Activated CD4-positive, alpha-beta T cell treated with anti-CD3 and anti-CD28 coated beads, Interleukin-2, amount 10 ng/mL, durations not matched to agents 24 days and 14 days (primary cell): ENCODE measurements around the gene RGS10. TPM values are rescaled to one million over a fixed set of nuclear protein-coding genes. Genes with fewer than 3 reads are reported as not detected.

ENCODE experiments used
- DNase-seq: peaks from one replicate; pipeline ENCODE4 v3.0.0; 2022
- H3K27ac Mint-ChIP-seq: one replicate; pipeline ENCODE4 v1.8.0; 2022; ENCODE audit warnings: mild to moderate bottlenecking, mixed read lengths
- H3K27me3 Mint-ChIP-seq: one replicate; pipeline ENCODE4 v1.8.0; 2022; ENCODE audit warnings: mixed read lengths
- H3K36me3 Mint-ChIP-seq: one replicate; pipeline ENCODE4 v1.8.0; 2022; ENCODE audit warnings: low read depth, mild to moderate bottlenecking, mixed read lengths
- H3K4me1 Mint-ChIP-seq: one replicate; pipeline ENCODE4 v1.8.0; 2021; ENCODE audit warnings: mixed read lengths
- H3K4me3 Mint-ChIP-seq: one replicate; pipeline ENCODE4 v1.8.0; 2022; ENCODE audit warnings: mild to moderate bottlenecking, moderate library complexity, mixed read lengths
- H3K9me3 Mint-ChIP-seq: one replicate; pipeline ENCODE4 v1.8.0; 2021; ENCODE audit warnings: mixed read lengths
- intact Hi-C: fragments of 100-400 bp; cut with micrococcal nuclease; formaldehyde crosslinking; loops from one replicate; pipeline ENCODE4 v1.15.1; 2023
- total RNA-seq: library from RNA; stranded (reverse); gene quantifications from 2 replicates; pipeline ENCODE4 v1.2.3, GENCODE V29; 2022

The RGS10 gene
- total RNA-seq, 1 donor from 2014 or later: 137 TPM

DNA sequence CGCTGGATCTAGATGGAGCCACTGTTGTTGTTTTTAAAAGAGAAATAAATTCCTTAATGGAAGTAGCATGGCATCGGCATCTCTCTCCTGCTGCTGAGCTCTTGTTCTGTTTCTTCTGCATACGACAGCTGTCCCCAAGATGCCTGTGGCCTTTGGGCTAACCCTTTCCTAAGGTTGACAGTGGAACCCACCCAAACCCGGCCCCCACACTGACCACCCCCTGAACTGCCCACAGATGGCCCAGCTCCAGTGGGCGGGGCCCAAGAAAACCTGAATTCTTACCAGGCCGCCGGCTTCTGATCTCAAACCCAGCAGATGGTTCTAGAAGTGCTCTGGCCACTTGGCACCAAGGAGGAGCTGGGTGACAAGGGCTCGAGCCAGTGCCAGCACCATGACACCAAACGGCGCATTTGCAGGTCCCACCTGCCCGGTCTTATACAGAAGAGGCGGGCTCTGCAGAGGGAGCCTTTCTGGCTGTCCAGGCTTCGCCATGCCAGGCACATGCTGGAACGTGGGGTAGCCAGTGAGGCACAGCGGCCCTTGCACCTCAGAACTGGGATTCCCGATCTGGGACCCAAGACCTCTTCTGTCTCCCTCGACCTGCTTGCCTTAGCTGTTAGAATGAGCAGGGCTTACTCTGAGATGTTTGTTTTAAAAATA lies 82.7 kb downstream of the RGS10 start:
- peaks cover 15% of the 10 kb centered on the region for H3K9me3 Mint-ChIP-seq
- no peak for DNase-seq
- no peak overlapping the region for H3K27ac Mint-ChIP-seq
- peaks cover 9% of the 10 kb centered on the region for H3K36me3 Mint-ChIP-seq
- intact Hi-C loops: no loop called here
- H3K4me1 Mint-ChIP-seq: peaks cover 5% of the 10 kb centered on the region
- H3K27me3 Mint-ChIP-seq: no peaks in the 10 kb centered on the region
- no peak overlapping the region for H3K4me3 Mint-ChIP-seq

DNA sequence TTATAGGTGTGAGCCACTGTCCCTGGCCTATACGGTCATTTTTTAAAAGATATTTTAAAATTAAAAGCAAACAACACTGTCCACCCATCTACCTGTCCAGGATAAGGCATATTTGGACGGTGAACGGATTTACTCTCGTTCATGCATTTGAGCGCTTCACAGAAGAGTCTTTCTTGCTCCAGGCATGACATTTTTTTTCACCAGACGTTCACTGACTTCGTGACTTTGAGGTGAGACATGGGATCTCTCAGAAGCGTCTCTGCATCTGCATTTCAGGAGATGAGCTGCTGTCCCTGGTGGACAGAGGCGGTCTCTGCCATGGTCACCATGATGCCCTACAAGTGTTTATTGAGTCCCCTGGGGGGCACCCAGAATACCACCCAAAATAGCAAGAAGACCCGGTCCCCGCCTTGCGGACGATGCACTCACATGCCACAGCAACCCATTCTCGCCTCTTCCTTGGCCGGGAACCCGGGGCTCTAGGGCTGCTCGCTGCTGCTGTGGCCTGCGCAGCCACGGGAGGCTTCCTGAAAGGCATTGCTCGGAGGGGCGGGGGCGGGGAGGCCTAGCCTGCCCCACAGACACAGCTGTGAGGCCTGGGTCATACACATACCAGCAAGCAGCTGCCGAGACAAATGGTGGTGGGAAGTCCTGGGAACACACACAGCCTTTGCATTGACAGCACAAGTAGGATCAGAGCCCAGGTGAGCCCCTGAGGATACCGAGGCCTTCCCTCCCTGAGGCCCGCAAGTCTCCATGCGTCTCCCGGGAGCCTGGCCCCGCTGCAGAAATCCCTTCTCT lies 84.4 kb downstream of the RGS10 start:
- intact Hi-C loops: no loop called here
- no peak for DNase-seq
- H3K9me3 Mint-ChIP-seq: peaks cover 10% of the 10 kb centered on the region
- H3K4me1 Mint-ChIP-seq: peaks cover 5% of the 10 kb centered on the region
- no peaks in the 10 kb centered on the region for H3K27me3 Mint-ChIP-seq
- no peak overlapping the region for H3K4me3 Mint-ChIP-seq
- peaks cover 8% of the 10 kb centered on the region for H3K36me3 Mint-ChIP-seq
- H3K27ac Mint-ChIP-seq: no peak overlapping the region

DNA sequence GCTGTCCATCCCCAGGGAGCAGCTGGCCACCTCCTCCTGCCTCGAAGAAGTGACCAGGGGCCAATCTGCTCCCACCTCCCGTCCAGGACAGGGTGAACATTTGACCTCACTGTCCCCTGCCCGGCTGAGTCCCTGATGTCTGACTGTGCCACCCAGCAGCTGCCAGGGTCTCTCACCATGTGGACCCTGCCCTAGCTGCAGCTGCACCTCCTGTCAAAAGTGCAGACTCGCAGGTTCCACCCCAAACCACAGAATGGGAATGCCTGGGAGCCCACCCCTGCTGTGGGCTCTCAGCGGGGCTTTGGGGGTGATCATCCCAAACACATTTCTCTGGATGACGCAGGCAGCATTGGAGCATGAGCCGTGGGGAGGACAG lies 86.1 kb downstream of the RGS10 start:
- peaks cover 4% of the 10 kb centered on the region for H3K4me1 Mint-ChIP-seq
- no peaks in the 10 kb centered on the region for H3K27me3 Mint-ChIP-seq
- H3K9me3 Mint-ChIP-seq: no peaks in the 10 kb centered on the region
- no peak for DNase-seq
- H3K4me3 Mint-ChIP-seq: no peak overlapping the region
- H3K27ac Mint-ChIP-seq: no peak overlapping the region
- peaks cover 1% of the 10 kb centered on the region for H3K36me3 Mint-ChIP-seq
- intact Hi-C loops: no loop called here

DNA sequence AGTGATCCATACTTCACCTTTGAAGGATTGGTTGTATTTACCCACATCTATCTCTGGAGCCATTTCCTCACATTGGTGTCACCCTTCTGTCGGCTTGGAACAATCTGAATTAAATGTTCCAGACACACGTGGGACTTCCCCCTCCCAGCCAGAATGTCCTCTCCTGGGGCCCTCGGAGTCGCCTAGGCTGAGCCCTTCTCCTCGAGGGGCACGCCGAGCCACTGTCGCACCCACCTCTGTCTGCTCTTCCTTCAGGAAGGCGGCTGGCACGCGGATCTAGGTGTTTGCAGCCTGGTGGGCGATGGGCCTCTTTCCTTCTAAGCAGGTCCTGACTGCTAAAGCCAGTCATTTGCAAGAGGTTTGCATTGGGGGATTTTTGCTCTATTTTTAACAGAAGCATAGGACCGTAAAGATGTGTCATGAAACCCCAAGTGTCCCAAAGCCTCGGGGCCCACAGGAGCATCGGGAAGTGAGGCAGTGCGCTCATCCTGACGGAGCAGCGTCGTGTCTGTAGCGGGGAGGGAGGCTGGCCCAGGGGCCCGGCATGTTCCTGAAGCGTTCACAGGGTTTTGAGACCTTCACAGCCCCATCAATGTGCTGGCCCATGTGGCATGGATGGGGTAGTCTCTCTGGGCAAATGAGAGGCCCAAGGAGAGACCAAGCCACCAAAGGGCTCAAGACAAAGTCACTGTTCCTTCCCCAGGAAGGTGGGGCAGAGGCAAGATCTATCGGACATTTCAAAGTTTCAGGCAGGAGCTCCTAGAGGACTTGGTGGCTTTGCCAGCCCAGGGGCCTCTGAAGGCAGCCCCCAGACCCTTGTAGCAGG lies 86.7 kb downstream of the RGS10 start:
- no peak for DNase-seq
- intact Hi-C loops: no loop called here
- no peak overlapping the region for H3K27ac Mint-ChIP-seq
- H3K36me3 Mint-ChIP-seq: peaks cover 1% of the 10 kb centered on the region
- no peaks in the 10 kb centered on the region for H3K27me3 Mint-ChIP-seq
- H3K4me3 Mint-ChIP-seq: no peak overlapping the region
- H3K9me3 Mint-ChIP-seq: no peaks in the 10 kb centered on the region
- peaks cover 2% of the 10 kb centered on the region for H3K4me1 Mint-ChIP-seq

DNA sequence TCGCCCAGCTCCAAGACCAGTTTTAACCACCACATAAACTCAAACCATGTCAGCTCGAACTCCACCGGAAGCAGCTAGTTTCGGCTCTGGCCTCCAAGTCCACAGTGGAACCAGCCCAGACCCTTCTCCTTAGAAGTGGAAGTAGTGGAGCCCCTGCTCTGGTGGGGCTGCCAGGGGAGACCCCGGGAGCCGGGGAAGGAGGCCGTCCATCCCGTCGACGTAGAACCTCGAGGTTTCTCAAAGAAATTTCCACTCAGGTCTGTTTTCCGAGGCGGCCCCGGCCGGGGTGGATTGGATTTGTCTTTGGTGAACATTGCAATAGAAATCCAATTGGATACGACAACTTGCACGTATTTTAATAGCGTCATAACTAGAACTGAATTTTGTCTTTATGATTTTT lies 87.5 kb downstream of the RGS10 start:
- Mint-ChIP-seq H3K27ac (no peak overlapping the region), H3K36me3 (peaks cover 4% of the 10 kb centered on the region), H3K9me3 (no peaks in the 10 kb centered on the region), H3K27me3 (no peaks in the 10 kb centered on the region), H3K4me3 (no peak overlapping the region), H3K4me1 (no peaks in the 10 kb centered on the region)
- no peak for DNase-seq
- intact Hi-C loops: no loop called here

DNA sequence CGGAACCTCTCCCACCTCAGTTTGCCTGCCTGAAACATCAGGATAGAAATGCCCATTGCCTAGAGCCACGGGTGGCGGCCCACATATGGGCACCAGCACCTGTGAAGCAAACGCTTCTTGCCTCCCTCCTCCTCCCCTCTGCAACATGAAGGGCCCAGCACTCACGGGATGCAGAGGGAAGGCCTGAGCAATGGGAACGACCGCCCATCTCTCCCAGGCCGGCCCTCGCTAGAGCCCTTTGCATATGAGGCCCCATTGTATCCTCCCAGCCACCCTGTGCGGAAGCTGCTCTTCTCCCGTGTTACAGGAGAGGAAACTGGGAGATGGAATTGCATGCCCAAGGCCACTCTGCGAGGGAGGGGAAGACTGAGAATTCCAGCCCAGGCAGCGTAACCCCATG lies 88.2 kb downstream of the RGS10 start:
- Mint-ChIP-seq H3K36me3 (peaks cover 8% of the 10 kb centered on the region), H3K4me3 (no peak overlapping the region), H3K27me3 (no peaks in the 10 kb centered on the region), H3K4me1 (no peaks in the 10 kb centered on the region), H3K27ac (no peak overlapping the region), H3K9me3 (no peaks in the 10 kb centered on the region)
- intact Hi-C loops: no loop called here
- no peak for DNase-seq

DNA sequence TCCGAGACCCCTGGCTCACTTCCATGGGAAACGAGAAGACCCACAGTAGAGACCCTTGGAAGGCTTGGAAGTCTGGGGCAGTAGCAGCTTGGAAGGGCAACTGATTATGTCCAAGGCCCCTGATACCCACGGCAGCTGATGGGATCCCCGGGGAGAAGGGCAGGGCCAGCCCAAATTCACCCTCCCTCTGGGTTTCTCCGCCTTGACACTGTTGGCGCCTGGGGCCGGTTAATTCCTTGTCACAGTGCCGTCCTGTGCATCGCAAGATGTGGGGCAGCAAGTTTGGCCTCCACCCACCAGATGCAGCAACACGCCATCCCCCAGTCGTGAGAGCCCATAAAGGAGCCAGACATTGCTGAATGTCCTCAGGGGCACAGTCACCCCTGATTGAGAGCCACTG lies 89.2 kb downstream of the RGS10 start:
- intact Hi-C loops: no loop called here
- H3K36me3 Mint-ChIP-seq: peaks cover 11% of the 10 kb centered on the region
- no peak for DNase-seq
- H3K27me3 Mint-ChIP-seq: no peaks in the 10 kb centered on the region
- no peaks in the 10 kb centered on the region for H3K9me3 Mint-ChIP-seq
- H3K27ac Mint-ChIP-seq: no peak overlapping the region
- no peaks in the 10 kb centered on the region for H3K4me1 Mint-ChIP-seq
- no peak overlapping the region for H3K4me3 Mint-ChIP-seq

DNA sequence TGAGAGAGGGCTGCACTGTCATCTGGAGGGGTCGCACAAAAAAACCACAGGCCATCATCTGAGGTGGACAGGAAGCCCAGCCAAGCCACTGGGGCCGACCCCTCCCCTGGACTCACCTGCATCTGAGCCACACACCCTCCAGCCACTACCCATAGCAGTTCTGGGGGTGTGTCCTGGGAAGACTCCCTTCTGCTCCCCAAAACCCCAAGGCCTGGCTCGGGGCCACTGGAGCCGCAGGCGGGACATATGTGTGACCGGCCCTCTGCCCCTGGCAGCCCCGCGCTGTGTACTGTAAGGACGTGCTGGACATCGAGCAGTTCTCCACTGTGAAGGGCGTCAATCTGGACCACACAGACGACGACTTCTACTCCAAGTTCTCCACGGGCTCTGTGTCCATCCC lies 90.1 kb downstream of the RGS10 start:
- DNase-seq: no peak
- Mint-ChIP-seq H3K27ac (no peak overlapping the region), H3K4me1 (no peaks in the 10 kb centered on the region), H3K27me3 (no peaks in the 10 kb centered on the region), H3K9me3 (no peaks in the 10 kb centered on the region), H3K4me3 (no peak overlapping the region), H3K36me3 (peaks cover 14% of the 10 kb centered on the region)
- intact Hi-C loops: no loop called here

DNA sequence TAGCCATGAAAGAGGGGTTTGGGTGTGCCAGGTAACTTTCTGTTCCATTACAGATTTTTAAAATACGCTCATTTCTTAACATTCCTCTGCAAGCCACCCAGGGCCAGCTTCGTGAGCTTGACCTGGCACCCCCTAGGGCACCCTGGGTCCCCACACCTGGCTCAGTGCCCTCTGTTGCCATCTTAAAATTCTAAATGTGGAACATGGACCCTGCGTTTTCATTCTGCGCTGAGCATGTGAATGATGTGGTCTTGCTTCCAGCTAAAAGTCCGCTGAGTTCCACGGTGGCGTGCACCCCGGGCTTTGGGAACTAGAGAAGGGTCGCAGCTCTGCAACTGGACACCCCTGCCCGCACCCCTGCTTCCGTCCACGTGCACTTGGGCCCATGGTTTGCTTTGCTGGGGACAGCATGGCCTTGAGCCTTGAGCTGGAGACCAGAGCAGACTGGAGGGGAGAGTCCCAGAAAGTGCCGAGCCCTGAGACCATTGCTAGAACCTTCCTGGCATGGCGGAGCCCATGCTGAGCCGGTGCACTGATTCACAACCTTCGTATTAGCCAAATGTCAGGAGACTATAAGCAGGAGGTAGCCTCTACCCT lies 91.1 kb downstream of the RGS10 start:
- Mint-ChIP-seq H3K4me3 (no peak overlapping the region), H3K9me3 (no peaks in the 10 kb centered on the region), H3K27me3 (no peaks in the 10 kb centered on the region), H3K4me1 (no peaks in the 10 kb centered on the region), H3K27ac (no peak overlapping the region), H3K36me3 (peaks cover 18% of the 10 kb centered on the region)
- intact Hi-C loops: no loop called here
- DNase-seq: no peak

DNA sequence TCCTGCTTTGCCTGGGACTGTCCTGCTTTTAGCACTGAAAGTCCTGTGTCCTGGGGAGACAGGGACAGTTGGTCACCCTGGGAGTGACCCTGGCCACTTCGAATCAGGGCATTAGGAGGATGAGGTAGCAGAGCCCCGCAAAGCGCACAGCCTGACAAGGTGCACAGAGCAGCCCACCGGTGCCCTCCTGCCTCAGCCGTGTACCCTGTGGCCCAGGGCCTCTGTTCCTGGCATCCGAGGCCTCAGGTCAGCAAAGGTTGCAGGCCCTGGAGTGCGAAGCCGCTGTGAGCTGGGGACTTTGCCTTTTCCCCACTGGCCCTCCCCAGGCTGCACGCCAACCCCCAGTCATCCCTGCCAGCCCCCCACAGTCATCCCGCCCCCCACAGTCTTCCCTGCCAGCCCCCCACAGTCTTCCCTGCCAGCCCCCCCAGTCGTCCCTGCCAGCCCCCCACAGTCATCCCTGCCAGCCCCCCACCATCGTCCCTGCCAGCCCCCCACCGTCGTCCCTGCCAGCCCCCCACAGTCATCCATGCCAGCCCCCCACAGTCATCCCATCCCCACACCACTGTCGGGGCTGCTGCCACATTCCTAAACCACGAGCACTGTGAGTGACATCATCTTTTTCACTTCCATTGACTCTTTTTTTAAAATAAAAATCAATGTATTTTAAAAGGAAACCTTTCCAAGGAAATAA lies 91.8 kb downstream of the RGS10 start:
- no peaks in the 10 kb centered on the region for H3K27me3 Mint-ChIP-seq
- peaks cover 18% of the 10 kb centered on the region for H3K36me3 Mint-ChIP-seq
- H3K9me3 Mint-ChIP-seq: no peaks in the 10 kb centered on the region
- H3K27ac Mint-ChIP-seq: no peak overlapping the region
- no peaks in the 10 kb centered on the region for H3K4me1 Mint-ChIP-seq
- no peak for DNase-seq
- no peak overlapping the region for H3K4me3 Mint-ChIP-seq
- intact Hi-C loops: no loop called here

Other genes with a start within 250 kb of the RGS10 start
- gene TIAL1, start 54.2 kb upstream of the RGS10 start, total RNA-seq: 212 and 218 TPM in 2 replicates
- gene BAG3, start 108.7 kb upstream of the RGS10 start, total RNA-seq: 27.7 and 29.1 TPM in 2 replicates
- 18.1 and 18.3 TPM in 2 replicates for gene INPP5F, start 183.3 kb upstream of the RGS10 start, total RNA-seq